ENCODE data around the gene RAET1E. TPM values are rescaled to one million over a fixed set of nuclear protein-coding genes. Genes with fewer than 3 reads are reported as not detected.
"Not testable (repeated sequence)": the region's sequence is repeated elsewhere in the genome, so short reads cannot be mapped to it uniquely, and the experiment has no call there.

Gene RAET1E
- total RNA-seq, 1 donor from 2014 or later: not detected

DNA sequence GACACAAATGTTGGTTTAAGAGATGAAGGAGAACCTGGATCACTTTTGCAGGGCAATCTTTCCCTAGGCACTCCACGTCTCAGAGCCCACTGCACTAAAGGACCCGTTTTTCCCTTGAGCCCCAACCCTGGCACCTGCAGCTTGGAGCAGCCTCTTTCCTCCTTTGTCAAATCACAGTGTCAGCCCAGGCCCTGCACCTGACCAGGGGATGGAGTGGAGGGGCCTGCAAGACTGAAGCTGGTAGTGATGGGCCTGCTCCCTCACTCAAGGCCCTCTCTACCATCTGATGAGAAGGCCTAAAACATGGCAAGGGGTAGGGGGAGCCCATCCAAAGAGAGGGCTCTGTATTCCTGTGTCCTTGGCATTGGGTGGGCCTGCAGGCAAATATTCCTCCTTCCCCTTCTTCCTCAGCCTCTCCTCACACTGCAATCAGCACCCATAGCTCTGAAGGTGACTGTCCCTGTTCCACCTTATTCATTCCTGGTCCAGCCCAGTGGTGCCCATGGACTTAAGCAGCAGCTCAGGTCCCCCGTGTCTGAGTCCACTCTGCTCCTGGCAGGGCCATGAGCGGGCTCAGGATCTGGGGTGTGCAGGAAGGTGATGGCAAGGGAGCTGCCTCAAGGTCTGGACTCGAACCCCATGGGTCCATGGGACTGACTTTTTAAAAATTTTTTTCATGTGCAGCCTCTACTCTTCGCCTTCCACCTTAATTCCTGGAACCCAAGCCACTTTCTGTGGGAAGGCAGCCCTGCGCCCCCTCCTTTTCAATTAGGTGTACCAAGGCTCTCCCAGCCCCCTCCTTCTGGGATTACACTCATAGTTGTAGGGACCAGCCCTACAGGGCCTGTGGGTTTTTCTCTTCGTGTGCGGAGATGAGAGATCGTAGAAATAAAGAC, 18.3 kb upstream of the RAET1E start:
- Mint-ChIP-seq H3K27me3 (ENCODE audit: low read depth) (peaks cover 45% of the 10 kb centered on the region), H3K4me3 (ENCODE audit: low read depth) (no peak overlapping the region), H3K27ac (no peak overlapping the region), H3K9me3 (no peaks in the 10 kb centered on the region), H3K4me1 (ENCODE audit: low read depth) (no peaks in the 10 kb centered on the region), H3K36me3 (ENCODE audit: low read depth) (no peaks in the 10 kb centered on the region)
- intact Hi-C loops (cut with micrococcal nuclease): no loop called here
- DNase-seq (ENCODE audit: low spot score): no peak

DNA sequence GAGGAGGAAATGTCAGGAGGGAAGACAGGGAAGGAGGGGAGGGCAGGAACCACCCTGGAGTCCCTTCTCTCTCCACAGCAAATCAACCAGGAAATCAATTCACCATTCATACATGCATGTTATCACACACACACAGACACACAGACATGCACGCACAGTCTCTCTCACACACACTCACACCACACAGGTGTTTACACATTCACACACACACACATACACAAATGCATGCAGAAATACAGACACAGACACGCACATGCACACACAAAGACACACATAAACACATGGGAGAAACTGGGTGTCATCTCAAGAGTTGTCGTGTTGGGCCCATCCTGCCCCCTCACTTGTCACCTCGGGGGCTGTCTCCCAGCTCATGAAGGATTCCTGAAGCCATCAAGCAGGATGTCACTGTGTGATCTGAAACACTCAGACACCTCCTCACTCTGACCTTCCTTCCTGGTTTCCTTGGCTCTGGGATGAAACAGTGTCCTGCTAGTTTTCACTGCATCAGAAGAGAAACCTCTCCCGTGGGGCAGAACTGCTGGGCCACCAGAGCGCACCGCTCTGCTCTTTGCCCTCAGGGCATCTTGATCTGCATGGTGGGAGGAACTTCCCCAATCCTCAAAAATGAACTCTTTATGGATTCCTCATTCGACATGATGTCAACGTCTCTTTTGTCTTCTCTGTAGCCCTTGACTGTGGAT, 15.8 kb upstream of the RAET1E start:
- Mint-ChIP-seq H3K4me1 (ENCODE audit: low read depth) (no peaks in the 10 kb centered on the region), H3K27ac (no peak overlapping the region), H3K4me3 (ENCODE audit: low read depth) (no peak overlapping the region), H3K36me3 (ENCODE audit: low read depth) (no peaks in the 10 kb centered on the region), H3K9me3 (peaks cover 4% of the 10 kb centered on the region), H3K27me3 (ENCODE audit: low read depth) (peaks cover 29% of the 10 kb centered on the region)
- DNase-seq (ENCODE audit: low spot score): no peak
- intact Hi-C loops (cut with micrococcal nuclease): no loop called here

DNA sequence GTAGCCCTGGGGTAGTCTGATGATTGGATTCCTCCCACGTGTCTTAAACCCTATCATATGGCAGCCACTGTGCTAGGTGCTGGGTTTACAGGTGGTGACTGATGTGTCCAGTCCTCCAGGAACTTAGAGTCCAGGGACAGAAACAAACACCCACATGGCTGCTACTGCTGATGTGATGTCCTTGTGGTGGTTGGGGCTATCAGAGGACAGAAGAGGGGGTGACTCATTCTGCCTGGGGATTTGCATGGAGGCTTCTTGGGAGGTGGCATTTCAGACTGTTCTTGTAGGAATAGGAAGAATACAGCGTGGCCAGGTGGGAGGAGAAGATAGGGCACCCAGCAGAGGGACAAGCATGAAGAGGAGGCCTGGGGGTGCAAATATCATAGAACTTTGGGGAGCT, 15.2 kb upstream of the RAET1E start:
- no peaks in the 10 kb centered on the region for H3K4me1 Mint-ChIP-seq (ENCODE audit: low read depth)
- H3K27ac Mint-ChIP-seq: no peak overlapping the region
- H3K4me3 Mint-ChIP-seq (ENCODE audit: low read depth): no peak overlapping the region
- DNase-seq (ENCODE audit: low spot score): no peak
- H3K27me3 Mint-ChIP-seq (ENCODE audit: low read depth): peaks cover 25% of the 10 kb centered on the region
- intact Hi-C loops (cut with micrococcal nuclease): no loop called here
- peaks cover 5% of the 10 kb centered on the region for H3K9me3 Mint-ChIP-seq
- no peaks in the 10 kb centered on the region for H3K36me3 Mint-ChIP-seq (ENCODE audit: low read depth)

DNA sequence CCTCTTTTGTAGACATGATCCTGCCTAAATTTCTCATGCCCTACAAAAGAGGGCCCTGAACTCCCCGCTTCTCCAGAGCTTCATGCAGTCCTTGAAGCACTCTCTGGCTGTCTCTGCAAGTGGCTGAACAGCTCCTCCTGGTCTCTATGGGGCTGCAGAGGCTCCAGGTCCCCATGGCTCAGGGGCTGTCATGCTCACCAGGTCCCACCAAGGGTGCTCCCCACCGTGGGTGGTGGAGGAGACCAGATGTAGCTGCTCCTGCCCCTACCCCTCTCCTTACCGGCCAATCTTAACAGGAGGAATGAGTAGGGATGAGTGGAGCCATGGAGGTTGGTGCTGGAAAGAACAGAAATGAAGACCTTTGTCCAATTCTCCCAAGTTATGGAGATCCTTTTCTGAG, 14.8 kb upstream of the RAET1E start:
- H3K36me3 Mint-ChIP-seq (ENCODE audit: low read depth); H3K27ac Mint-ChIP-seq; H3K4me1 Mint-ChIP-seq (ENCODE audit: low read depth); DNase-seq (ENCODE audit: low spot score); intact Hi-C loops (cut with micrococcal nuclease); H3K9me3 Mint-ChIP-seq; H3K4me3 Mint-ChIP-seq (ENCODE audit: low read depth): not testable (repeated sequence)
- peaks cover 25% of the 10 kb centered on the region for H3K27me3 Mint-ChIP-seq (ENCODE audit: low read depth)

DNA sequence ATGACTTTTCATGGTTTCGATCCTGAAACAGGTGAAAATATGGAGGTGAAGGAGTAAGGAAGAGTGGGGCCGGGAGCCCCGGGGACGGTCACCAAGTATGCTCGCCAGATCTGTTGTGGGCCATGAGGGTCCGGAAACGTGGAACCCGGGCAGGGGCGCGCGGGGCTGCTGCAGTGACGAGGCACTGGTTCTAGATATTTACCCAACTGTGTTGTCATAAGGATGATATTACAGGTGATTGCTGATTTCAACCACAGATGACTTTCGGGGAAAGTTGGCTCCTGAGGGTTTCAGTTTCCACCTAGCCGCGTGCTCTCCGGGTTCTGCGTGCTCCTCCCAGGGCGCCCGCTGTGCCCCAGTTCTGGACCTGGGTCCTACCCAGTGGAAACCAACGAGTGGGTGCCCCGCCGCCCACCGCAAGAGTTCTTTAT, 12.8 kb upstream of the RAET1E start:
- intact Hi-C loops (cut with micrococcal nuclease): no loop called here
- Mint-ChIP-seq H3K27me3 (ENCODE audit: low read depth) (peaks cover 25% of the 10 kb centered on the region), H3K36me3 (ENCODE audit: low read depth) (no peaks in the 10 kb centered on the region), H3K27ac (no peak overlapping the region), H3K4me3 (ENCODE audit: low read depth) (no peak overlapping the region), H3K4me1 (ENCODE audit: low read depth) (no peaks in the 10 kb centered on the region), H3K9me3 (peaks cover 9% of the 10 kb centered on the region)
- no peak for DNase-seq (ENCODE audit: low spot score)

DNA sequence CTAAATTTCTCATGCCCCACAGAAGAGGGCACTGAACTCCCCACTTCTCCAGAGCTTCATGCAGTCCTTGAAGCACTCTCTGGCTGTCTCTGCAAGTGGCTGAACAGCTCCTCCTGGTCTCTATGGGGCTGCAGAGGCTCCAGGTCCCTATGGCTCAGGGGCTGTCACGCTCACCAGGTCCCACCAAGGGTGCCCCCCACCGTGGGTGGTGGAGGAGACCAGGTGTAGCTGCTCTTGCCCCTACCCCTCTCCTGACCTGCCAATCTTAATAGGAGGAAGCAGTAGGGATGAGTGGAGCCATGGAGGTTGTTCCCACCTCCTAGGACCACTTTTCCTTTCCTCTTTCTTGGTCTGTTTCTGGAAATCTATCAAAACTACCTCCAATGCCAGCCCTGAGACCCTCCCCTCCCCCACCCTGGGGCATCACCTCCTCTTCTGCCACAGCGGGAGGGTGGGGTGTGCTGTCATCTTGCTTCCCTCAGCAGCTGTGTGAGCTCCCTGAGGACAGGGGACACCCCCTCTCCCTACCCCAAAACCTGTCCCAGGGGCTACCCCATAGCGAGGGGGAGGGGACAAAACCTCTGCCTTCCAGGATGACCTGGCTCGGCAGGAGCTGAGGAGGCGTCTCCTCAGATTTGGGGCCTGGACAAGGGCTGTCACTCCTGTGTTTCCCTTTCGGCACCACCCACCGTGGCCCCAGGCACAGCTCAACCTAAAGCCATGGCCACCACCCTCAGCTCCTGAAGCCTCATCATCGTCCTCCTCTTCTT, 12.0 kb upstream of the RAET1E start:
- peaks cover 25% of the 10 kb centered on the region for H3K27me3 Mint-ChIP-seq (ENCODE audit: low read depth)
- no peak overlapping the region for H3K27ac Mint-ChIP-seq
- H3K4me1 Mint-ChIP-seq (ENCODE audit: low read depth): no peaks in the 10 kb centered on the region
- no peak for DNase-seq (ENCODE audit: low spot score)
- no peak overlapping the region for H3K4me3 Mint-ChIP-seq (ENCODE audit: low read depth)
- intact Hi-C loops (cut with micrococcal nuclease): no loop called here
- H3K36me3 Mint-ChIP-seq (ENCODE audit: low read depth): no peaks in the 10 kb centered on the region
- peaks cover 9% of the 10 kb centered on the region for H3K9me3 Mint-ChIP-seq

DNA sequence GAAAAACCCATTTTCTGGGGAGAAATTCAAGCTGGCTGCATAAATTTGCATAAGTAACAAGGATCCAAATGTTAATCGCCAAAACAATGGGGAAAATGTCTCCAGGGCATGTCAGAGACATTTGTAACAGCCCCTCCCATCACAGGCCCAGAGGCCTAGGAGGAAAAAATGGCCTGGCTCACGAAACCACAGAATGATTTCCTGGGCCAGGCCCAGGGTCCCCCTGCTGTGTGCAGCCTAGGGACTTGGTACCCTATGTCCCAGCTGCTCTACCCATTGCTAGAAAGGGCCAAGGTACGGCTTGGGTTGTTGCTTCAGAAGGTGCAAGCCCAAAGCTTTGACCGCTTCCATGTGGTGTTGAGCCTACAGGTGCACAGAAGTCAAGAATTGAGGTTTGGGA, 10.6 kb upstream of the RAET1E start:
- H3K27ac Mint-ChIP-seq; H3K4me3 Mint-ChIP-seq (ENCODE audit: low read depth); H3K9me3 Mint-ChIP-seq; H3K36me3 Mint-ChIP-seq (ENCODE audit: low read depth); intact Hi-C loops (cut with micrococcal nuclease); H3K4me1 Mint-ChIP-seq (ENCODE audit: low read depth); DNase-seq (ENCODE audit: low spot score): not testable (repeated sequence)
- H3K27me3 Mint-ChIP-seq (ENCODE audit: low read depth): peaks cover 17% of the 10 kb centered on the region

DNA sequence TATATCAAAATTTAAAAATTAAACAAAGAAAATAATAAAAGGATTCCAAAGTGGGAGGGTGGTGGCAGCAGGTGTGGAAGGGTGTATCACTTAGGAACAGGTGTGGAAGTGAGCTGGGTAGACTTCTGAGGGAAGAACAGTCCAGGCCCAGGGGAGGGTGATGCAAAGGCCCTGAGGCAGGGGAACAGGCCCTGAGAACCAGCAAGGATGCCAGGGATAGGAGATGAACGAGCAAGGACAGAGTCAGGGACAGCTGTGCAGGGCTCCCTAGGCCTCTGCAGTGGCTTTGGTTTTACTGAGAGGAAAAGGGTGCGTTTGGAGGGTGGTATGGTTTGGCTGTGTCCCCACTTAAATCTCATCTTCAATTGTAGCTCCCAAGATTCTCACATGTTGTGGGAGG, 9.4 kb upstream of the RAET1E start:
- intact Hi-C loops (cut with micrococcal nuclease): no loop called here
- no peak for DNase-seq (ENCODE audit: low spot score)
- Mint-ChIP-seq H3K27me3 (ENCODE audit: low read depth) (peaks cover 11% of the 10 kb centered on the region), H3K4me3 (ENCODE audit: low read depth) (no peak overlapping the region), H3K4me1 (ENCODE audit: low read depth) (no peaks in the 10 kb centered on the region), H3K27ac (no peak overlapping the region), H3K36me3 (ENCODE audit: low read depth) (no peaks in the 10 kb centered on the region), H3K9me3 (peaks cover 9% of the 10 kb centered on the region)

DNA sequence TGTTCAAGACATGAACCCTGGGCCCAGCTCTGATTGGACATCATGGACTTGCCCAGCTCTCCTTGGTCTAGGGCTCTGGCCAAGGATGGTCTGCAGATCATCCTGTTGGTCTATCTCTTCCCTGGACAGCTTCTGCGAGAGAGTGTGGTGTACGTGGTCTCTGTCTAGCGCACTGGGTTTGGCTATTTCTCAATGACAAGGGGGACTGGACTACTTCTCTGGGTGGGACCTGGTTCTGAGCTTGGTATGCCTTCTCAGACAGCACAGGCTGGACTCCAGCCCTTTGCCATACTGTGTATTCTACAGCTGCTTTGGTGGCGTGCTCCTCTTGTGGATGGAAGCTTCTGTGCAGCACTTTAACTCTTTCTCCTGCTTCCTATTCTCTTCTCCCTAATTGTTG, 8.5 kb upstream of the RAET1E start:
- no peaks in the 10 kb centered on the region for H3K36me3 Mint-ChIP-seq (ENCODE audit: low read depth)
- H3K27ac Mint-ChIP-seq: no peak overlapping the region
- H3K9me3 Mint-ChIP-seq: peaks cover 9% of the 10 kb centered on the region
- intact Hi-C loops (cut with micrococcal nuclease): no loop called here
- DNase-seq (ENCODE audit: low spot score): no peak
- H3K27me3 Mint-ChIP-seq (ENCODE audit: low read depth): peaks cover 19% of the 10 kb centered on the region
- no peak overlapping the region for H3K4me3 Mint-ChIP-seq (ENCODE audit: low read depth)
- H3K4me1 Mint-ChIP-seq (ENCODE audit: low read depth): no peaks in the 10 kb centered on the region

DNA sequence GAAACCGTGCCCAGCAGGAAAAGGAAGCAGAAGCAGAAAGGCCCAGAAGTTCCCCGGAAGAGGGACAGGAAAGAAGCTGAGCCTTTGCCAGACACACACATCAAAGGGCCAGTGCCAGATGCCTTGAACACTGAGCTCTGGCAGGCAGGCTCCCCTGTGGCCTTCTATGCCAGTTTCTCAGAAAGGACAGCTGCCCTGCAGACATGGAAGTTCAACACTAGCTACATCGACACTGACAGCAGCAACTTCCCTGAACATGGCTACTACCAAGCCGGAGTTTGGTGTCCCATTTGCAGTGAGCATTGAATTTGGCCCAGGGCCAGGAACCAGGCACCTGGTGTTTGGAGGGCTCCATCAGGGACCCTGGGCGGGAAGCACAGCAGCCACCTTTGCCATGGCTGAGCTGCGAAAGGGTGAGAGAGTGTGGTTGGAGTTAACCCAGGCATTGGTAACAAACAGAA, 8.0 kb upstream of the RAET1E start:
- no peaks in the 10 kb centered on the region for H3K36me3 Mint-ChIP-seq (ENCODE audit: low read depth)
- DNase-seq (ENCODE audit: low spot score): no peak
- H3K9me3 Mint-ChIP-seq: peaks cover 9% of the 10 kb centered on the region
- no peak overlapping the region for H3K27ac Mint-ChIP-seq
- no peaks in the 10 kb centered on the region for H3K4me1 Mint-ChIP-seq (ENCODE audit: low read depth)
- peaks cover 17% of the 10 kb centered on the region for H3K27me3 Mint-ChIP-seq (ENCODE audit: low read depth)
- intact Hi-C loops (cut with micrococcal nuclease): no loop called here
- no peak overlapping the region for H3K4me3 Mint-ChIP-seq (ENCODE audit: low read depth)

DNA sequence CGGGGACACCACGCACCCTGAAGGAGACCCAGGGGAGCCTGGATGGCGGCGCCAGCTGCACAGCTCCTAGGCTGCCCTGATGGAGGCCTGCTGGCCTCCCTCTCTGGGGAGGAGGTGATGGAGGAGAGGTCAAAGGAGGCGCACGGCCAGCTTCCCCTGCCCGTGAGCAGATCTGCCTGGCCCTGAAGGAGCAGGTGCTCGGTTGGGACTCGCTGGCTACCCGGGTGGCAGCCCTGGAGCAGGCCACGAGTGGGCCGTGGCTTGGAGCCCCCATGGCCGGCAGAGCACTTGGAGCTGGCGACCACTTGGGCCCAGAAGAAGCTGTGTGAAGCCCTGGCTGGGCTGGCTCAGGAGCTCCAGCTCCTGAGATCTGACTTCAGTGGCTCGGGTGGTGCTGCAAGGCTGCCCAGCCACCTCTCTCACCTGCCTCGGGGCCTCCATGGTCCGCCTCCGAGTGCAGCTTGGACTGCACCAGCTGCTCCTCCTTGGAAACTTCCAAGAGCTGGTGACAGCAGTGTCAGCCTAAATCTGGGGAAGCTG, 7.5 kb upstream of the RAET1E start:
- no peak for DNase-seq (ENCODE audit: low spot score)
- Mint-ChIP-seq H3K4me3 (ENCODE audit: low read depth) (no peak overlapping the region), H3K9me3 (peaks cover 9% of the 10 kb centered on the region), H3K27me3 (ENCODE audit: low read depth) (peaks cover 16% of the 10 kb centered on the region), H3K27ac (no peak overlapping the region), H3K36me3 (ENCODE audit: low read depth) (no peaks in the 10 kb centered on the region), H3K4me1 (ENCODE audit: low read depth) (no peaks in the 10 kb centered on the region)
- intact Hi-C loops (cut with micrococcal nuclease): no loop called here

DNA sequence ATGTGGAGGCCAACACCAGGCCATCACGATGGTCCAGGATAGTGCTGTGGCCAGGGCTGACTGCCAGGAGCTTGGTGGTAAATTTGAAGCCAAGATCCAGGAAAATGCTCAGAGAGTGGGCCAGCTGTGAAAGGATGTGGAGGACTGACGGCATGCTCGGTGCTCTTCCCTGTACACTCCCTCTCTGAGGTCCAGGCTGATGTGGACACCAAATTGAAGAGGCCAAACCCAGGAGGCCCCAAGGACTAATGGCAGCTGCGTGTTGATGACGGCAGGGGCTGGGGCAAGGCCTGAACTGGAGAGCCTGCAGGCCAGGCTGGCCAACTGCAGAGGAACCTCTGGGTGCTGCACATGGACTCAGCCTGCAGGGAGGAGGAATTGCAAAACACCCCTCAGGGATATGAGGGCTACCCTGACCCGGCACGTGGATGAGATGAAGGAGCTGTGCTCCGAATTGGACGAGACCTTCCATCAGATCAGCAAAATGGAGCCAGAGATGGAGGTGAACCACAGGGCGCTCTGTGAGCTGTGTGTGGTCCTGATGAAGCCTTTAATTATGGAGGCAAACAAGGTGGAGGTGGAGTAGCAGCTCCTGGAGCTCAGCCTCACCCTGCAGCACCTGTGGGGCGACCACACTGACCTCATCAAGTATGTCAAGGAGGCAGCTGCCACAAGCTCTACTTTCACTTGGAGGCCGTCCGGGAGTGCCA, 6.9 kb upstream of the RAET1E start:
- no peaks in the 10 kb centered on the region for H3K36me3 Mint-ChIP-seq (ENCODE audit: low read depth)
- intact Hi-C loops (cut with micrococcal nuclease): no loop called here
- peaks cover 9% of the 10 kb centered on the region for H3K9me3 Mint-ChIP-seq
- peaks cover 14% of the 10 kb centered on the region for H3K27me3 Mint-ChIP-seq (ENCODE audit: low read depth)
- H3K4me1 Mint-ChIP-seq (ENCODE audit: low read depth): no peaks in the 10 kb centered on the region
- H3K27ac Mint-ChIP-seq: no peak overlapping the region
- DNase-seq (ENCODE audit: low spot score): no peak
- no peak overlapping the region for H3K4me3 Mint-ChIP-seq (ENCODE audit: low read depth)
